ENCODE measurements around the gene KCNK7.

The KCNK7 gene

GRCh38 chr11:65625628-65626342 lies 30.2 kb upstream of the KCNK7 start:
- DNase-seq, result peak in 1 of 4 experiments; percentile 49

- no peak for DNase-seq
These were observed 29.5 kb upstream of the KCNK7 start for GRCh38 chr11:65624931-65625627.

- no peak for DNase-seq
These were observed 28.4 kb upstream of the KCNK7 start for GRCh38 chr11:65623852-65624616.

GRCh38 chr11:65623177-65623576 lies 27.6 kb upstream of the KCNK7 start:
- no peak for DNase-seq

- no peak for DNase-seq
These were observed 26.4 kb upstream of the KCNK7 start for GRCh38 chr11:65622011-65622410.

DNA sequence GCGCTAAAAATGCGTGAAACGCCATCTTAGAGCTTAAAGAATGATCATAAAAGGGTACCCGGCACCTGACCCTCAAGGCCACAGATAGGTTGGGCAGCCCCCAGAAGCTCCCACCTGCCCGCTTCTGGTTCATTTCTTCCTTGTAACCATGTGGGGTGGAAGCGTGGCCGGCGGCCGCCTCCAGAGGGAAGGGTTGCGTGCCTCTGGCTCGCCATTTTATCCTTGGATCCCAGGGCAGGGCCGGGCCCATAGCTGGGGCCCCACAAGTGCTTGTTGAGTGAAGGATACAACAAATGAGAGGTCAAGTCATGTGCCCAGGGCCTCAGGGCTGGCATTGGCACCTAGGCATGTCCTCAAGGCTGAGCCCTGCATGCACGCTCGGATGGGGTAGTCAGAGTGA lies 25.9 kb upstream of the KCNK7 start:
- DNase-seq, result no peak

- DNase-seq, result no peak
These were observed 25.1 kb upstream of the KCNK7 start for GRCh38 chr11:65620666-65621065.

- DNase-seq, result no peak
These were observed 23.8 kb upstream of the KCNK7 start for GRCh38 chr11:65619281-65619928.

DNA sequence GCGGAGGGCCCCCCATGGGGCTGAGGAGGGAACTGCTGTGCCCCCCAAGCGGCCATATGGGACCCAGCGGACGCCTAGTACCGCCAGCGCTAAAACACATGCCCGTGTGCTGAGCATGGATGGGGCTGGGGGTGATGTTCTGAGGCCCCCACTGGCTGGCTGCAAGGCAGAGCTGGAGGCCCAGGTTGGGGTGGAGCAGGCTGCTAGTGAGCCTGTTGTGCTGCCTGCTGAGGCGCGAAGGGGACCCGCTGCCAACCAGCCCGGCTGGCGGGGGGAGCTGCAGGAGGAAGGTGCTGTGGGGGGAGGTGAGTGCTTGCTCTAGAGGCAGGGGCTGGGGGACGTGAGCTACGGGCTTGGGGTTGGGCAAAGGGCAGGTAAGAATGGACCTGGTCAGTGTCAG lies 23.2 kb upstream of the KCNK7 start:
- DNase-seq, result no peak

GRCh38 chr11:65617990-65618751 lies 22.6 kb upstream of the KCNK7 start:
- DNase-seq, result no peak

DNA sequence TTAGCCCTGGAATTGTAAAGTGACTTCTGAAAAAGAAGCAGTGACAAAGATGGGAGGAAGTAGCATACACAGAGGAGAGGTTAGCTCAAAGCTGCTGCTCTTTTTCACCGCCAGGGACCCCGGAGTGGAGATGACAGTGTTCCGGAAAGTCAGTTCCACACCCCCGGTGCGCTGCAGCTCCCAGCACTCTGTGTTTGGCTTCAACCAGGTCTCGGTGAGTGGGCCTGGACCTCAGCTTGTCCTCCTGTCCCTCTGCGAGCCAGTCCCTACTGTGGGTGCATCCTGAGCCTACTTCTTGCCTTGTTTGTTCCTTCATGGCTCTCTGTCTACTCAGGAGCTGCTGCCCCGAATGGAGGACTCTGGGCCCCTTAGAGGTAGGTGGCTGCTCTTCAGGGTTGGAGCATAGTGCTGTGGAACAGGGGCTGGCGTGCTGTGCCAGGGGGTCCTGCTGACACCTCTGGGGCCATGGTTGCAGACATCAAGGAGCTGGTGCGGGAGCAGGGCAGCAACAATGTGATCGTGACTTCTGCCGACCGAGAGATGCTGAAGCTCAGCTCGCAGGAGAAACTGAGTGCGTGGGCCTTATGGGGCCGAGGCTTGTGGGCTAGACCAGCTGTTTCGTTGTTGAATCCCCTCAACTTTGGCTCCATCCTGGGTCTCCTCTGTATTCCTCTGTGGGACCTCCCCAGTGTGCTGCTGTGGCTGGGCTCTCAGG lies 21.7 kb upstream of the KCNK7 start:
- no peak for DNase-seq

GRCh38 chr11:65616575-65617001 lies 21.0 kb upstream of the KCNK7 start:
- no peak for DNase-seq

GRCh38 chr11:65615950-65616574 lies 20.5 kb upstream of the KCNK7 start:
- peak in 1 of 4 experiments; percentile 50 for DNase-seq

GRCh38 chr11:65615229-65615949 lies 19.8 kb upstream of the KCNK7 start, which contains the start of gene PCNX3:
Gene PCNX3 (plus strand): TSS chr11:65615776. CDS start chr11:65616312, 536 bp downstream.
- peak; percentile 99 to 100 (median 100) for DNase-seq

- DNase-seq, result no peak
These were observed 17.7 kb upstream of the KCNK7 start for GRCh38 chr11:65613091-65613928.

GRCh38 chr11:65612691-65613090 lies 17.1 kb upstream of the KCNK7 start:
- DNase-seq, result no peak

DNA sequence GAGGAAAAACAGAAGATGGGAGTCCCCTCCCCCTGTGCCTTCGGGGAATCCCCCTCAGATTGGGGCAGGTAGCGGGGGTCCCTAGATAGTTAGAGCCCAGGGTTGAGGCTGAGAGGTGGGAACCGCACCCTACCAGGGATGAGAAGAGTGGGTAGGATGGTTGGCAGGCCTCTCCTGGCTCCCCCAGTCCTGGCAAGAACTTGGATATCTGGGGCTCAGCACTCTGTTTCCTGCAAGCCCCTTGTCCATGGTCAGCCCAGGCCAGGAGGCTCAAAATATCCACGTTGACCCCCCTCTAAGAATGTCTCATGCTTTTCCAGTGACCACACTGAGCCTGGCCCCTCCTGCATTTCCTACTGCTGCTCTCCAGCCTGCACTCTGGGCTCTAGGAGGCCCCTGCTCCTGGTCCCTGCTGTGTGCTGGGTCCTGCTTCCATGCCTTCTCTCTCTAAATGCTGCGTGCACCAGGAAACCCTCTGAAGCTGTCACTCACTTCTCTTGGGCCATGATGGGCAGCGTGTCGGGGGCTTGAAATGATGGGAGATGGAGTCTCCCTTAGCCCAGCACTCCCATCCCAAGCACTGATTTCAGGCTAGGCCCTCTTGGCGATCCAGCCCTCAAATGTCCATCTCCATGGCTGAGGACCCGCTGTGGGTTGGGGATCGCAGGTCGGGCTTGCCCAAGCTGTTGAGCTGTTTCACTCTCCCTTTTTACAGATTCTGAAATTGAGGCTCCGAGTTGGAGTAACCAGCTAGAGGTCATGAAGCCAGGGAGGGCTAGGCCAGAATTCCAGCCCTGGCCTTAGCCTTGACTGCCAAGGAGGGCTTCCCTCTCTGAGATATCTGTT lies 16.4 kb upstream of the KCNK7 start:
- no peak for DNase-seq

- DNase-seq, result no peak
These were observed 15.6 kb upstream of the KCNK7 start for GRCh38 chr11:65611028-65611757.
